ENCODE measurements around the gene RBX1. TPM values are rescaled to one million over a fixed set of nuclear protein-coding genes. Genes with fewer than 3 reads are reported as not detected.

RBX1 gene
- total RNA-seq, 1 experiment from 2014 or later, result 55.0 TPM

DNA sequence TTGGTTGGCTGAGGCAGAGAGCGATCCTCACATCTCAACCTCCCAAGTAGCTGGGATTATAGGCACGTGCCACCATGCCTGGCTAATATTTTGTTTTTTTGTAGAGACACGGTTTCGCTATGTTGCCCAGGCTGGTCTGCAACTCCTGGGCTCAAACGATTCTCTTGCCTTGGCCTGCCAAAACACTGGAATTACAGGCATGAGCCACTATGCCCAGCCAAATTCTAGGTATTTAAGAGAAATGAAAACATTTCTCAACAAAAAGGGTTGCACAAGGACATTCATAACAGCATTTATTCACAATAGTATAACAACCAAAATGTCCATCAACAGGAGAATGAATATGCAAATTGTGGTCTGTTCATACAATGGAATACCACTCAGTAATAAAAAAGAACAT, 31.7 kb upstream of the RBX1 start:
- TF ChIP-seq, protein P1, sequence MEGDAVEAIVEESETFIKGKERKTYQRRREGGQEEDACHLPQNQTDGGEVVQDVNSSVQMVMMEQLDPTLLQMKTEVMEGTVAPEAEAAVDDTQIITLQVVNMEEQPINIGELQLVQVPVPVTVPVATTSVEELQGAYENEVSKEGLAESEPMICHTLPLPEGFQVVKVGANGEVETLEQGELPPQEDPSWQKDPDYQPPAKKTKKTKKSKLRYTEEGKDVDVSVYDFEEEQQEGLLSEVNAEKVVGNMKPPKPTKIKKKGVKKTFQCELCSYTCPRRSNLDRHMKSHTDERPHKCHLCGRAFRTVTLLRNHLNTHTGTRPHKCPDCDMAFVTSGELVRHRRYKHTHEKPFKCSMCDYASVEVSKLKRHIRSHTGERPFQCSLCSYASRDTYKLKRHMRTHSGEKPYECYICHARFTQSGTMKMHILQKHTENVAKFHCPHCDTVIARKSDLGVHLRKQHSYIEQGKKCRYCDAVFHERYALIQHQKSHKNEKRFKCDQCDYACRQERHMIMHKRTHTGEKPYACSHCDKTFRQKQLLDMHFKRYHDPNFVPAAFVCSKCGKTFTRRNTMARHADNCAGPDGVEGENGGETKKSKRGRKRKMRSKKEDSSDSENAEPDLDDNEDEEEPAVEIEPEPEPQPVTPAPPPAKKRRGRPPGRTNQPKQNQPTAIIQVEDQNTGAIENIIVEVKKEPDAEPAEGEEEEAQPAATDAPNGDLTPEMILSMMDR (conservative IDR thresholded peaks at IDR 0.05; ENCODE audit: low read depth, low read length), result no peak
- TF ChIP-seq EZH2 (IDR thresholded peaks at IDR 0.05; ENCODE audit: low read length, unreplicated experiment), result no peak
- no peak for TF ChIP-seq EZH2phosphoT487 (IDR thresholded peaks at IDR 0.05; ENCODE audit: borderline replicate concordance, low read length)
- no peaks in the 10 kb centered on the region for H3F3A ChIP-seq (ENCODE audit: low read length, unreplicated experiment)
- intact Hi-C loops (cut with micrococcal nuclease), result no loop called here
- no peak overlapping the region for H3K4me3 ChIP-seq (ENCODE audit: low read length)
- H3K27me3 ChIP-seq (ENCODE audit: low read length), result no peaks in the 10 kb centered on the region
- H3K27ac ChIP-seq (ENCODE audit: low read length), result no peak overlapping the region
- no peak overlapping the region for H3K4me2 ChIP-seq (ENCODE audit: low read length)
- CTCF ChIA-PET, result no interaction called here
- POLR2A ChIA-PET (ENCODE audit: unreplicated experiment), result no interaction called here
- H3K9ac ChIP-seq (ENCODE audit: low read length), result no peak overlapping the region
- peaks cover 6% of the 10 kb centered on the region; the same call in 1 of the 2 replicates for H3K36me3 ChIP-seq (ENCODE audit: low read depth, low read length)
- H4K20me1 ChIP-seq (ENCODE audit: low read length), result no peaks in the 10 kb centered on the region
- no peaks in the 10 kb centered on the region for H3K79me2 ChIP-seq (ENCODE audit: low read length)
- H2AFZ ChIP-seq (ENCODE audit: low read length), result no peak overlapping the region
- H3K9me3 ChIP-seq (ENCODE audit: low read length), result no peaks in the 10 kb centered on the region
- H3K4me1 ChIP-seq (ENCODE audit: insufficient read depth, low read length), result no peaks in the 10 kb centered on the region
- ATAC-seq, result no peak
- BruUV-seq (replicated peaks), result no TSS peak
- DNase-seq, result no peak
- no peaks in the 10 kb centered on the region for H3K9me2 ChIP-seq (replicated peaks; ENCODE audit: low read length)

- ATAC-seq, result no peak
- BruUV-seq (replicated peaks), result no TSS peak
- TF ChIP-seq EZH2phosphoT487 (IDR thresholded peaks at IDR 0.05; ENCODE audit: borderline replicate concordance, low read length) (no peak), EZH2 (IDR thresholded peaks at IDR 0.05; ENCODE audit: low read length, unreplicated experiment) (no peak)
- TF ChIP-seq, protein P1 (conservative IDR thresholded peaks at IDR 0.05; ENCODE audit: low read depth, low read length), result no peak
- no peaks in the 10 kb centered on the region for H4K20me1 ChIP-seq (ENCODE audit: low read length)
- H3K9me2 ChIP-seq (replicated peaks; ENCODE audit: low read length), result no peaks in the 10 kb centered on the region
- H3K36me3 ChIP-seq (ENCODE audit: low read depth, low read length), result peaks cover 6% of the 10 kb centered on the region; the same call in 1 of the 2 replicates
- H3K27ac ChIP-seq (ENCODE audit: low read length), result no peak overlapping the region
- intact Hi-C loops (cut with micrococcal nuclease), result loop anchor here (10.0 kb wide), 1 partner anchor 174 kb away; the partner anchor contains the start of gene EP300
- ChIA-PET CTCF (no interaction called here), POLR2A (ENCODE audit: unreplicated experiment) (no interaction called here)
- H3K4me2 ChIP-seq (ENCODE audit: low read length), result no peak overlapping the region
- no peaks in the 10 kb centered on the region for H3K9me3 ChIP-seq (ENCODE audit: low read length)
- DNase-seq, result no peak
- no peaks in the 10 kb centered on the region for H3K79me2 ChIP-seq (ENCODE audit: low read length)
- no peaks in the 10 kb centered on the region for H3F3A ChIP-seq (ENCODE audit: low read length, unreplicated experiment)
- no peaks in the 10 kb centered on the region for H3K27me3 ChIP-seq (ENCODE audit: low read length)
- H3K4me1 ChIP-seq (ENCODE audit: insufficient read depth, low read length), result no peaks in the 10 kb centered on the region
- H3K4me3 ChIP-seq (ENCODE audit: low read length), result no peak overlapping the region
- no peak overlapping the region for H3K9ac ChIP-seq (ENCODE audit: low read length)
- no peak overlapping the region for H2AFZ ChIP-seq (ENCODE audit: low read length)
Measured at GRCh38 chr22:40920526-40920925, 30.7 kb upstream of the RBX1 start.

All from PC-3 (cell line).